HG03045 (cell line): ENCODE results near the gene SMARCD3.

ENCODE experiments used
- ATAC-seq: cut with Tn5 transposase; IDR thresholded peaks from one replicate; pipeline ENCODE4 v1.9.1; 2021; ENCODE audit warnings: mild to moderate bottlenecking, moderate library complexity; ENCODE audit not compliant: unreplicated experiment

SMARCD3 gene

DNA sequence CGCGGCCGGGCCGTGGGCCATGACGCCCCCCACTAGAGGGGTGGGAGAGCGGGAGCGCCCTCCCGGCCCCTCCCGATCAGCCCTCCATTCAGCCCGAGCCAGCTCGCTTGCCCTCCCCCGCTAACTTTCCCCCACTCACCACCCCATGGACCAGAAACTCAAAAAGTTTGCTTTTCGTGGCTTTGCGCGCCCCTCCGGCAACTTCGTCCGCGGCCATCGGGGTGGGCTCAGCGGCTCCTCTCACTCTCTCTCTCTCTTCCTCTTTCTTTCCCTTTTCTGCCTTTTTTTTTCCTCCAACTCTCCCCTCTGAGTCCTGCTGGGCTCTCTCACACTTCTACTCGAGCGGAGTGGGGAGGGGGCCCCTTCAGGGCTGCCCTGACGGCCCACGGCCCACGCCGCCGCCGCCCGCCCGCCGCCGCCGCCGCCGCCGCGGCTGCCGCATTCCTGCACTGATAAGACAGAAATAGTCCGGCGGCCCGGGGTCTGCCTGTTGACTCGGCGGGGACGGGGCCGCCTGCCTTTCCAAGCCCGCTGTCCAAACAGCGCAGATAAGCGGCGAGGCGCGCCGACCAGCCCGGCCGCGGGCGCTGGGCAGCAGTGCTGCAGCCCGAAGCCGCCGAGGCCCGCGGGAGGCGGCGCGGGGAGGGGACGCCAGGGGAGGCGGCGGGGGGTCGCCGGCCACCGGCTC, at the start of gene SMARCD3:
TSS of gene SMARCD3 (minus strand) at position 349 of the 688 bp plus-strand sequence. CDS start at position 217, 132 bp downstream.
- no peak for ATAC-seq

DNA sequence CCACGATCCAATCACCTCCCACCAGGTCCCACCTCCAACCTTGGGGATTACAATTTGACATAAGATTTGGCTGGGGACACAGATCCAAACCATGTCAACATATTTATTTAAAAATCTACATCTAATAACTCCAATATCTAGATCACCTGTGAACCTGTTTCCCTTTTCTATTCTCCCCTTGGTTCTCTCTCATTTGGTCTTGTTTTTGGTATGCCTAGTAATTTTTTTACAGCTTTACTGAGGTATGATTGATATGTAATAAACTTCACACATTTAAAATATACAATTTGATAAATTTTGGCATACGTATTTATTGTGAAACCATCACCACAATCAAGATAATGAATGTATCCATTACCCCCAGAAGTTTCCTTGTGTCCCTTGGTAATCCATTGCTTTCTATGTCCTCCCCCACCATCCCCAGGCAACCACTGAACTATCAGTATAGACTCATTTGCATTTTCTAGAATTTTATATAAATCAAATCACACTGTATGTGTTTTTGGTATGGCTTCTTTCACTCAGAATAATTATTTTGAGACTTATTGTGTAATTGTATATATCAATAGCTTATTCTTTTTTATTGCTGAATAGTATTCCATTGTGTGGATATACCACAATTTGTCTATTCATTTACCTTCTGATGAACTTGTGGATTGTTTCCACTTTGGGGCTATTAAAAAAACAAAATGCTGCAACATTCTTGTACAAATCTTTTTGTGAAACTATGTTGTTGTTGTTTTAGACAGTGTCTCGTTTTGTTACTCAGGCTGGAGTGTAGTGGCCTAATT, 47.9 kb upstream of the SMARCD3 start:
- ATAC-seq, result no peak

DNA sequence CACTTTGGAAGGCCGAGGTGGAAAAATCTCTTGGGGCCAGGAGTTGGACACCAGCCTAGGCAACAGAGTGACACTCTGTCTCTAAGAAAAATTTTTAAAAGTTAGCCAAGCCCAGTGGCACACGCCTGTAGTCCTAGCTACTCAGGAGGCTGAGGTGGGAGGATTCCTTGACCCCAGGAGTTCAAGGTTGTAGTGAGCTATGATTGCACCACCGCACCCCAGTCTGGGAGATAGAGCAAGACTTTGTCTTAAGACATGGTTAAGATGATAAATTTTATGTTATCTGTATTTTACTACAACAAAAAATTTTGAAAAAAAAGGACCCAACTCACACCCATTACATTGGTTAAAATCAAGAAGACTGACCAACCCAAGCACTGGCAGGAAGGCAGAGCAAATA, 44.4 kb upstream of the SMARCD3 start:
- ATAC-seq, result no peak

DNA sequence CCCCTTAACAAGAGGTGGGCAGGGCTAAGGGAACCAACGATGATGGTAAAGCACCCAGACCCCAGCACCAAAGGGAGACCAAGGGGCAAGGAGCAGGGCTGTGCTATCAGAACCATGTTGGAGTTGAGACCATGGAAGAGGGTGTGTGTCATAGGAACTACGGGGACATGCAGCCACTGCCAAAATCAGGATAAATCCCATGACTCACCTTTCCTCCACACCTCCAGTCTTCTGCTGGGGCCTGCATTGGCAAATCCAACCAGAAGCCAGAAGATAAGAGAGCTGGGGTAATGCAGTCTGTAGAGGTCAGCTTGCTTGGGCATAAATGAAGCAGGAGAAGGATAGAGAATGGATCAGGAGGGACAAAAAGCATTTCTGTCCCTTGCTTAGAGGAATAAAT, 42.7 kb upstream of the SMARCD3 start:
- no peak for ATAC-seq

DNA sequence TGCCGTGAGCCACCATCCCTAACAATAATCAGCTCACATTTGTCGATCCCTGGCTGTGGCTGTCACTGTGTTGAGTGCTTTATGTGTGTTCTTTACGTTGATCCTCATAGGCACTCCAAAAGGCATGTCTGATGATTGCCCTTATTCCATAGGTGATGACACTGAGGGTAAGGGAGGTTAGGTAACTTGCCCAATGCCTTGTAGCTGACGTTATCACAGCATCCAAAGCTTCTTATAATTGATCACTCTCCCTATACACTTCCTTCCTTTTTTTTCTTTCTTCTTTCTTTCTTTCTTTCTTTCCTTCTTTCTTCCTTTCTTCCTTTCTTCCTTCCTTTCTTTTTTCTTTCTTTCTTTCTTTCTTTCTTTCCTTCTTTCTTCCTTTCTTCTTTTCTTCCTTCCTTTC, 41.9 kb upstream of the SMARCD3 start:
- ATAC-seq, result no peak

DNA sequence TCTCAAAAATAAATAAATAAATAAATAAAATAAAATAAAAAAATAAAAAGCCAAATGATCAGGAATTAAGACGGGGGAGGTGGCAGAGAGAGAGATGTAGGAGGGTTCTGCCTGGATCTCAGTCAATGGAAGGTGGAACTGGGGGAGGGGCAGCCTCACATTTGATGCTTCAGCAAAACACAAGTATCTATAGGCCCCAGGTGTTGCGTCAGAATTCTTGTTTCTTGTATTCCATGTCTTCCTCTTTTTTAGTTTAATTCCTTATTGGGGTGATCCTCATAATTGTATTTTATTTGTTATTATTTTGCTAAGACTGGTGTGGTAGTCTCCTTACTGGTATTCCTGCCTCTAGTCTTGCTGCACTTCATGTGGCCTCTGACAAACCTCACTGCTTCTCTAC, 41.4 kb upstream of the SMARCD3 start:
- ATAC-seq, result no peak

DNA sequence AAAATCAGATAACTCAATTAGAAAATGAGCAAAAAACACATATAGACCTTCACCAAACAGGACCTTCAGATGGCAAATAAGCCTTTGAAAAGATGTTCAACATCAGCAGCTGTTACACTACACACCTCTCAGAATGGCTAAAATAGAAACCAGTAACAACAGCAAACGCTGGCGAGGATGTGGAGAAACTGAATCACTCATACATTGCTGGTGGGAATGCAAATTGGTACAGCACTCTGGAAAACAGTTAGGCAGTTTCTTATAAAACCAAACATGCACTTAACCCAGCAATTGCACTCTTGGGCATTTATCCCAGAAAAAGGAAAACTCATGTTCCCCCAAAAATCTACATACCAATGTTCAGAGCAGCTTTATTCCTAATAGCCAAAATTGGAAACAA, 37.7 kb upstream of the SMARCD3 start:
- ATAC-seq, result no peak

DNA sequence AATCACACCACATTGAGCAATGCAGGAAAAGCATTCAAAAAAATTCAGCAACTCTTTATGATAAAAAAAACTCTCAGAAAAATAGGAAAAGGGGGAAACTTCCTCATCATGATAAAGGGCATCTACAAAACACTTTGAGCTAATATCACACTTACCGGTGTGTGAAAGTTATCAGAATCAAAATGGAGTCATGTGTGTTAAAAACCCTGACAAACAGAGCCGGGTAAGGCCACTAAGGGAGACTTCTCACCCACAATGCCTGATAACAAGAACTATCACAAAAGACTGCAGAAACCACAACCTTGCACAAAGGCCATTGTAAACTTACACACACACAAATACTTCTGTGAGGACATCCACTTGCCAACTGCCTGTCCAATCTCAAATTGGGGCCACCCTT, 34.8 kb upstream of the SMARCD3 start:
- no peak for ATAC-seq

DNA sequence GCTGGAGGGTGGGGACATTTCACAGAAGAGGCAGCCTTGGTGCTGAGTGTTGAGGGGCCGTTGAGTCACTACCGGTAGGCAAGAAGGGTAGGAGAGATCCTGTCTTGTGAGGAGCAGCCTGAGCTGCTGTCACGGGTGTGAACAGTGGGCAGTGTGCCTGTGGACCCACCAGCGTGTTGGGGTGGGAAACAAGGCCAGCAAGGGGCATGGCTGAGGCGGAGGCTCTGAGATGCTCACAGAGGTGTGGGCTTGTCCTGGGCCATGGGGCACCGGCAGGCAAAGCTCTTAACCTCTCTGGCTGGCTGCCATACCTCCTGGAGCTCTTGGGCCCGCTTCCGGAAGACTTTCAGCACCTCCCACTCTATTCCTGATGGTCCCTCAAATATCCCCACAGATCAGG, 33.6 kb upstream of the SMARCD3 start:
- no peak for ATAC-seq

DNA sequence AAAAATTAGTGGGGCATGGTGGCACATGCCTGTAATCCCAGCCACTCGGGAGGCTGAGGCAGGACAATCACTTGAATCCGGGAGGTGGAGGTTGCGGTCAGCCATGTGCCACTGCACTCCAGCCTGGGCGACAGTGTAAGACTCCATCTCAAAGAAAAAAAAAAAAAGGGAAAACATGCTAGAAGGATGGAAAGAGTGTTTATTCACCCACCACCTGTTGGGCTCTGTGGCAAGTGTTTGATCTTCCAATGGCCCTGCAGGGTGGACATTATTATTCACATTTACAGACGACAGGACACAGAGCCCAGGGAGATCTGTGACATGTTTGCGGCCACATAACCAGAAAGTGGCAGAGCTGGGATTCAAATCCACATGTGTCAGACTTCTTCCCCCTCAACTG, 33.2 kb upstream of the SMARCD3 start:
- no peak for ATAC-seq

DNA sequence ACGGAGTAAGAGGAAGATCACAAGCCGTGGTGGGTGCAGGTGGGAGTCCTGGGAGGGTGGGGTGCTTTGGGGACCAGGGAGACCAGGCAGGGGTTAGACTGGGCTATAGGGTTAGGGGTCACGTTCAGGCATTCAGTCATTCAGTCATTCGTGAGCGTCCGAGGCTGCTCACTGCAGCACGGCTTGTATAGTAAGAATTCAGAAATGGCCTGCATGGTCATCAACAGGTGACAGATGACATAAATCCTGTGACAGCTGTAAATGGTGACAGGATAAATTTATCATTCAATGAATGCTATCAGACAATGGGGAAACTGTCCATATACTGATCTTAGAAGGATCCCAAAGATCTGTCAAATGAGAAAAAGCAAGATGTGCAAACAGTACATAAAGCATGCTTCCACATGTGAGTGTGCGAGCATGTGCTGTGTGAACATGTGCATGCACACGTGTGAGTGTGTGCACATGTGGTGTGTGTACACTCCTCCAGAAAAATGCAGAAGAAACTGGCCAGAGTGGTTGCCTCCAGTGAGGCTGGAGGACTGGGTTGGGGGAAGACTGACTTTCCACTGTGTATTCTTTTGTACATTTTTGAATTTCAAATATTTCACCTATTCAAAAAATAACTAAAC, 32.0 kb upstream of the SMARCD3 start:
- no peak for ATAC-seq

DNA sequence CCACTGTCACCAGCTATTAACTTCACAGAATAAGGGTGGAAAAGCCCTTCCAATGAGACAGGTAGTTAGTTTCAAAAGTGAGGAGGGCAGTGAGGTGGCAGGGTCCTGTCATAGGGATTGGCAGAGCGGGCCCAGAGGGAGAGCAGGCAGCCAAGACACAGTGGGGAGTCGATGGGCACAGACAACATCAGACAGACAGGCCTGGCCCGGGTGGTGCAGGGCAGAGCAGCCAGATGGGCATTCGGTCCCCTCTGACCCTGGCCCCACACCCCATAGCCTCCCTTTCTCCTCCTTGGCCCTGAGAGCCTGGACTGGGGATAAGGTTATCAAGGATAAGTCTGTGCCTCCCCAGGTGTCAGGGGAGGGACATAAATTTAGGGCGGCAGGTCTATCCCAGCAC, 31.4 kb upstream of the SMARCD3 start:
- ATAC-seq, result no peak

DNA sequence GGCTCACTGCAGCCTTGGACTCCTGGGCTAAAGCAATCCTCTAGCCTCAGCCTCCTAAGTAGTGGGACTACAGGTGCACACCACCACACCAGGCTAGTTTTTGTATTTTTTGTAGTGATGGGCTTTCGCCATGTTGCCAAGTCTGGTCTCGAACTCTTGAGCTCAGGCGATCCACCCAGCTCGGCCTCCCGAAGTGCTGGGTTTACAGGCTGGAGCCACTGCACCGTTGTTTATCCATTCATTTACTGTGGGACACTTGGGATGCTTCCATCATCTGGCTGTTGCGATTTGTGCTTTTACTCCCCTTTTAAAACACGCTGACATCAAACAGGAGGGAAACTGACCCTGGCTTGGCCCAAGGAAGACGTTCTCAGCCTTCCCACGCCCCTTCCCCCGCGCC, 30.5 kb upstream of the SMARCD3 start:
- ATAC-seq, result no peak

DNA sequence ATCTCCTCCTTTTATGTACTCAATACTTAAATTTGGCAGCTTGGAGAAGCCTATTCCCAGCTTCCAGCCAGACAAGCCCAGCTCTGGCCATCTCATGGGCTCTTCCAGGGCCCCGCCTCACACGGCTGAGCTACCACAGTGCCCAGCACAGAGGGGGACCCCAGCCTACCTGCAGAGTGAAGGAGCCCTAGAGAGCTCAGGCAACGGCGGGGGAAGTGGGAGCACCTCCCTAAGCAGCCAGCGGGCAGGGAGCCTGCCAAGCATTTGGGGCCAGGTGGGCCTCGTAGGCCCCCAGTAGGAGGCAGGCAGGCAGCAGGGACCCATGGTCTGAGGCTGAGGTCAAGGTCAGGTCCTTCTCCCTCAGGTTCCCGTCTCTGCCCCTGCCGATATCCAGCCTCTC, 29.1 kb upstream of the SMARCD3 start:
- ATAC-seq, result no peak

DNA sequence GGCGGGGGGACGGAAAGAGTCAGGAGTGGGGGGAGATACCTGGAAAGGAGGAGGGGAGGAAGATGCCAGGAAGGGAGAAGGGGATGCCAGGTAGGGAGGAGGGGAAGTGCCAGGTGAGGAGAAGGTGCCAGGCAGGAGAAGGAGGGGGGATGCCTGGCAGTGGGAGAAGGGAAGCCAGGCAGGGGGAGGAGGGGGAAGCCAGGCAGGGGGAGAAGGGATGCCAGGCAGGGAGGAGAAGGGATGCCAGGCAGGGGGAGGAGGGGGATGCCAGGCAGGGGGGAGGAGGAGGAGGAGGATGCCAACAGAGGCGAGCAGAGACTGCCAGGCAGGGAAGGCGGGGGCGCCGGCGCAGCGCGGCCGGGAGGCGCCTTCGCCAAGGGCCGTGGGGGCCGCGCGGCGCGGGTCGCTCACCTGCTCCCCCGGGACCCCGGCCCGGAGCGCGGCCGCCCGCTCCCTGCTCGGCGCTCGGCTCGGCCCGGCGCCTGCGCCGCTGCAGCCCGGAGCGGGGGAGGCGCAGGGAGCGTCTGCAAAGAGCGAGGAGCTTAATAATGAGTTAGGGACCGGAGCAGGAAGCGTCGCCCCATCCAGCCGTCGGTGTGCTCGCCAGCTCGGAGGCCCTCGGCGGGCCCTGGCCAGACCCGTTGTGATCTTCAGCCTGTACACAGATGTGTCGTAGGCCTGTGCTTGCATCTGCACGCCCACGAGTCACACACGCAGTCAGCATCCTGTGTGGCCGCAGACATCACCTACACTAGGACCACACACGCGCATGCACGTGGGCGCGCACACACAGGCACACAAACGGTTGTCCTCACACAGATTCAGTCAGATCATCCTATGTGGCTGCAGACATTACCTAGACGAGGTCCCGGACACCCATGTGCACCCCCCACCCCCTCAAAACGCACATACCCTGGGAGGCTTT, 28.4 kb upstream of the SMARCD3 start:
- no peak for ATAC-seq

DNA sequence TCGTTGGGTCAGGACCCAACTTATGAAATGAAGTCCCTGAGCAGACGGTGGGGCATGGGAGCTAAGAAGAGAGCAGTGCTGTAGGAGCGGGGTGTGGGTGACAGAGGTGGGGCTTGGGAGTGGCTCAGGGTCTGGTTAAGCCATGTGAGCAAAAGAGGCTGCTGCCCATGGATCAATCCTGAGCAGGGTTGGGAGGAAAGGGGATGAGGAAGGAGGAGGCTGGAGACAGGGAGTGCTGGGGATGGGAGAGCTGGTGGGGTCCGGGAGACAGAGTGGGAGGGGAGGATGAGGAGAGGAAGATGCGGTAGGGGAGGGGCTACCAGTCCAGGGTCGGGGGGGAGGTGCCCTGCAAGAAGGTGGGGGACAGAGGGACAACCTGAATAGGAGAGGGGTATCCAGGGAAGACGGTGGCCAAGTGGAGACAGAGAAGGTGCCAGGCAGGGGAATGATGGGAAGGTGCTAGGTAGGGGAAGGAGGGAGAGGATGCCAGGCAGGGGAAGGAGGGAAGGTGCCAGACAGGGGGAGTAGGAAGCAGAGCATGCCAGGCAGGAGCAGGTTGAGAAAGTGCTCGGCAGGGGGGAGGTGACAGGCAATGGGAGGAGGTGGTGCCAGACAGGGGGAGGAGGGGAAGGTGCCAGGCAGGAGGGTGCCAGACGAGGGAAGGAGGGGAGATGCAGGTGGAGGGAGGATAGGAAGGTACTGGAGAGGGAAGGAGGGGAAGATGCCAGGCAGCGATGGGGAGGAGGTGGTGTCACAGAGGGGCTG, 27.5 kb upstream of the SMARCD3 start:
- no peak for ATAC-seq

DNA sequence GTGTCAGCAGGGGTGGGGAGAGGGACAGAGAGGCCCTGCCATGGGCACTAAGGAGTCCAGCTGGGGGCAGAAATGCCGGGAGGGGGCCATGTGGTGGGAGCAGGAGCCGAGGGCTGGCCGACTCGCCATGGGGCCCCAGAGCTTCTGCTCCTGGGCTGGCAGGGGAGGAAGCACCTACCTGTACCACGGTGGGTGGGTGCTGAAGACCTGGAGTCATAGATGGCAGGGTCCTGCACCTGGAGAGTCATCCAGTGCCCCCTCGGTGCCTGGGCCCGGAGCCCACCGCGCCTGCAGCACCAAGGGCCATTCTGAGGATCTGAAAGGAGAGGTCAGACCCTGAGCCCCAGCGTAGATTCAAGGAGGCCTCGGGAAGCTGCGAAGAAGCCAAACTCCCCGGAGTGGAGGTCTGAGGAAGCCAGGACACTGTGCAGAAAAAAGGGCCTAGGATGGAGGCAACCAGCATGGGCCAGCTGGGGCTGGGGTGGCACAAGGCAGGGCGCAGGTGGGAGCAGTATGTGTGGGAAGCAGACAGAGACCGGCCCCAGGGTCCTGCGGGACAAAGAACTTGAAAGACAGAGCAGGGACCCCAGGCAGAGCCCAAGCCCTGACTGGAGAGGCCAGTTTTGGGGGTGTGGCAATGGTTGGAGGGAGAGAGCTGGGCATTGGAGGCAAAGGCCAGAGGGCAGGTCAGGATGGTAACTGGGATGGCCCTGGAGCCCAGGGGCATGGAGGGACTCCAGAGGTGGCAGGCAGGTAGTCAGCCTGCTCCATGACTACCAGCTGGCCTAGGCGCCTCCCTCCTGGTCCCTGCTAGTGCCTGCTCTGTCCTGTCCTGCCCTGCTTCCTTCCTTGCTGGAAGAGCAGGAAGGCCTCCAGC, 26.7 kb upstream of the SMARCD3 start:
- no peak for ATAC-seq

DNA sequence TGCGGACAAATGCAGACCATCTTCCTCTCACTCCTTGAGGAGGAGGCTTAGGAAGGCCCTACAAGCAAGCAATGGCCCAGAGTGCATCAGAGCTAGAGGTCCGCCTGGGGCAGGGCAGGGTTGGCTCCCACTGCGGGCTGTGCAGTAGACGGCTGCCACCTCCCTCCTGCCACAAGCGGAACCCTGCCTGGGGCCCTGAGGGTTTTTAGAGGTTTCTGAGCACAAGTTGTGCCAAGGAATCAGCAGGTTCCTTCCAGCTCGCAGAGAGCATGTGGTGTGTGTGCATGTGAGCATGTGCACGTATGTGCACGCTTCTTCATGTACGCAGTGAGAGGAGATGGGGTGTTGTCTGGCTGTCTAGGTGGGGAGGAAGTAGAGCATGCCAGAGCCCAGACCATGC, 25.9 kb upstream of the SMARCD3 start:
- ATAC-seq, result no peak

DNA sequence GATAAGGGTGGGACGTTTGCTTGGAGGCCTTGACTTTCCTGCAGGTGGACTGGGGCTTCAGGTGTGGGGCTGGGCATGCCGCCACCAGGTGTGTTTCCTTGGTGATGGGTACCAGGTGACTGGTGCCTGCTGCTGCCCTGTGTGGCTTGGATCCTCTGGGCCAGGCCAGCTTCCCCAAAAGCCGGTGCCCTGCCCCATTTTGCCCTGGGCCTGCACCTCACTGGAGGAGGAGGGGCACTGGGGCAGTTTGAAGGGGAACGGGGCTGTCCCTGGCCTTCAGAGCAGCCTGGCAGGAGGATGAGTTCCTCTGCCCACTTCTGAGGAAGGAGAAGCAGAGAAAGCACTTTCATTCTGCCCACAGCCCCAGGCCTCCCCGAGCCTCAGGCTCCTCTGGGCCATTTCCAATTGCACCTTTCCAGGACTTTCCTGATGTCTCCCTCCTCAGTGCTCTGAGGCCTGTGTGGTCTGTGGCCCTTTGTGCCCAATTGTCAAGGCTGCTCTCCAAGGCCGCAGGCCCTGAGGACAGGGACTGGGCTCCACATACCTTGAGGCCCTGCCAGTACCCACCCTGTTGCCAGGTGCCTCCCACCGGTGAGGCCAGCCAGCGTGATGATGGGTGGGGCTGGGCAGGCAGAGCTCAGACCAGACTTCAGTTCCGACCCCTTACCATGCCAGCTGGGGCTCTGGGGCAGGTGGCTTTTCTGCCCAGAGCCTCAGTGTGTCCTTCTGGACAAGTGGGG, 25.3 kb upstream of the SMARCD3 start:
- no peak for ATAC-seq
